ENCODE measurements around the gene KIRREL3. TPM values are rescaled to one million over a fixed set of nuclear protein-coding genes. Genes with fewer than 3 reads are reported as not detected.

The KIRREL3 gene
- polyA plus RNA-seq, 1 of the 3 experiments (the other 2 are of a cell fraction) = 3.7 TPM

DNA sequence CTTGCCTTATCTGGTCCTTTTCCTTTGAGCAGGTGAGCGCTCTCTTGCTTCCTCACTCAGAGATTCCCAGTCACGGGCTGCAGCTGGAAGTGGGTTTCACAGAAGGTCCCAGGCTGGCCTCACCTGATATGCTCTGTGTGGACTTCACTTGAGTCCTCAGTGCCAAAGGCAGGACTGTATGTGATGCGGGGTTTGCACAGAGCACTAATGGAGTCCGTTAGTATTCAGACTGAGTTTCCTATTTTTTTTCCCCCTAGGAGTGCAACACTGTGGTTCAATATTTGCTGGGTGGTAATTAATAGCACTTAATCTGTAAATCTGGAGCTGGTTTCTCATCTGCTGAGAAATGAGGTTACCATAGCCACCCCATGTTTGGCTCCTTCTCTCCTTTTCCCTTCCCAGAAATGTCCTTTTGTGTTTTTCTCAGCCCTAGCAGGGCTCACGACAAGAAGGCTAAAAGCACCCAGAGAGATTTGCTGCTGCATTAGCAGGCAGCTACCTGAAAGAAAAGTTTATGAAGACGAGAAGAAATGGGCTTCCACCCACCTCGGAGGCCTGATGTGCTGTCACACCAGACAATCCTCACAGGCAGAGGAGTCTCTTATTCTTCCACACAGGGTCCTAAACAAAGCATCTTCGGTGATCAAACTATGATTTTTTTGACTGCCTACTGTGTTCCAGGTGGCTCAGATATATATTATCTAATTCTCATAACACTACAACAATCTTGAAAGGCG lies 262.1 kb downstream of the KIRREL3 start:
- H3K9me3 ChIP-seq = no peaks in the 10 kb centered on the region
- H3K9me2 ChIP-seq = no peaks in the 10 kb centered on the region
- POLR2A ChIA-PET = no interaction called here
- no peak overlapping the region for H3K9ac ChIP-seq
- CTCF ChIA-PET = interaction anchor here (1.1 to 1.4 kb wide), 2 partner anchors 22 to 252 kb away, joined by 6 read pairs; no protein-coding TSS in a partner anchor
- H2AFZ ChIP-seq (ENCODE audit: low read depth) = no peak overlapping the region
- H3F3A ChIP-seq (replicated peaks; ENCODE audit: insufficient read depth) = no peaks in the 10 kb centered on the region
- no peak overlapping the region for H3K27ac ChIP-seq (ENCODE audit: low read depth in 2 of 2, low read length in 1 of 2)
- TF ChIP-seq, protein P1, sequence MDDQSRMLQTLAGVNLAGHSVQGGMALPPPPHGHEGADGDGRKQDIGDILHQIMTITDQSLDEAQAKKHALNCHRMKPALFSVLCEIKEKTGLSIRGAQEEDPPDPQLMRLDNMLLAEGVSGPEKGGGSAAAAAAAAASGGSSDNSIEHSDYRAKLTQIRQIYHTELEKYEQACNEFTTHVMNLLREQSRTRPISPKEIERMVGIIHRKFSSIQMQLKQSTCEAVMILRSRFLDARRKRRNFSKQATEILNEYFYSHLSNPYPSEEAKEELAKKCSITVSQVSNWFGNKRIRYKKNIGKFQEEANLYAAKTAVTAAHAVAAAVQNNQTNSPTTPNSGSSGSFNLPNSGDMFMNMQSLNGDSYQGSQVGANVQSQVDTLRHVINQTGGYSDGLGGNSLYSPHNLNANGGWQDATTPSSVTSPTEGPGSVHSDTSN (IDR thresholded peaks at IDR 0.05) = no peak
- TF ChIP-seq JUND (IDR thresholded peaks at IDR 0.05) (no peak), TAF1 (IDR thresholded peaks at IDR 0.05; ENCODE audit: borderline replicate concordance, low read depth, low read length) (no peak), POLR2AphosphoS5 (IDR thresholded peaks at IDR 0.05; ENCODE audit: low read depth, low read length) (no peak), RAD21 (IDR thresholded peaks at IDR 0.05; ENCODE audit: low read length) (no peak)
- TF ChIP-seq, protein P2, sequence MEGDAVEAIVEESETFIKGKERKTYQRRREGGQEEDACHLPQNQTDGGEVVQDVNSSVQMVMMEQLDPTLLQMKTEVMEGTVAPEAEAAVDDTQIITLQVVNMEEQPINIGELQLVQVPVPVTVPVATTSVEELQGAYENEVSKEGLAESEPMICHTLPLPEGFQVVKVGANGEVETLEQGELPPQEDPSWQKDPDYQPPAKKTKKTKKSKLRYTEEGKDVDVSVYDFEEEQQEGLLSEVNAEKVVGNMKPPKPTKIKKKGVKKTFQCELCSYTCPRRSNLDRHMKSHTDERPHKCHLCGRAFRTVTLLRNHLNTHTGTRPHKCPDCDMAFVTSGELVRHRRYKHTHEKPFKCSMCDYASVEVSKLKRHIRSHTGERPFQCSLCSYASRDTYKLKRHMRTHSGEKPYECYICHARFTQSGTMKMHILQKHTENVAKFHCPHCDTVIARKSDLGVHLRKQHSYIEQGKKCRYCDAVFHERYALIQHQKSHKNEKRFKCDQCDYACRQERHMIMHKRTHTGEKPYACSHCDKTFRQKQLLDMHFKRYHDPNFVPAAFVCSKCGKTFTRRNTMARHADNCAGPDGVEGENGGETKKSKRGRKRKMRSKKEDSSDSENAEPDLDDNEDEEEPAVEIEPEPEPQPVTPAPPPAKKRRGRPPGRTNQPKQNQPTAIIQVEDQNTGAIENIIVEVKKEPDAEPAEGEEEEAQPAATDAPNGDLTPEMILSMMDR (IDR thresholded peaks at IDR 0.05) = no peak
- TF ChIP-seq, protein P3, sequence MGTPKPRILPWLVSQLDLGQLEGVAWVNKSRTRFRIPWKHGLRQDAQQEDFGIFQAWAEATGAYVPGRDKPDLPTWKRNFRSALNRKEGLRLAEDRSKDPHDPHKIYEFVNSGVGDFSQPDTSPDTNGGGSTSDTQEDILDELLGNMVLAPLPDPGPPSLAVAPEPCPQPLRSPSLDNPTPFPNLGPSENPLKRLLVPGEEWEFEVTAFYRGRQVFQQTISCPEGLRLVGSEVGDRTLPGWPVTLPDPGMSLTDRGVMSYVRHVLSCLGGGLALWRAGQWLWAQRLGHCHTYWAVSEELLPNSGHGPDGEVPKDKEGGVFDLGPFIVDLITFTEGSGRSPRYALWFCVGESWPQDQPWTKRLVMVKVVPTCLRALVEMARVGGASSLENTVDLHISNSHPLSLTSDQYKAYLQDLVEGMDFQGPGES (IDR thresholded peaks at IDR 0.05; ENCODE audit: low read depth, low read length) = no peak
- no peak overlapping the region for H3K4me3 ChIP-seq (ENCODE audit: low read depth in 2 of 2, low read length in 1 of 2)
- no peaks in the 10 kb centered on the region for H3K36me3 ChIP-seq (replicated peaks in 1 of 2; ENCODE audit: control insufficient read depth in 1 of 2, insufficient read depth in 2 of 2, low read length in 1 of 2)
- no peak for DNase-seq
- WGBS (ENCODE audit: low lambda C conversion rate) = 75% methylated on average over 9 of the region's 9 CpGs
- H3K79me2 ChIP-seq (ENCODE audit: insufficient read depth) = no peaks in the 10 kb centered on the region
- H3K4me2 ChIP-seq = no peak overlapping the region
- no peaks in the 10 kb centered on the region for H4K20me1 ChIP-seq (ENCODE audit: insufficient read depth)
- H3K4me1 ChIP-seq (ENCODE audit: control insufficient read depth in 1 of 2, insufficient read depth in 2 of 2, low read depth in 1 of 2, low read length in 1 of 2) = no peaks in the 10 kb centered on the region
- no peaks in the 10 kb centered on the region for H3K27me3 ChIP-seq (ENCODE audit: insufficient read depth)

DNA sequence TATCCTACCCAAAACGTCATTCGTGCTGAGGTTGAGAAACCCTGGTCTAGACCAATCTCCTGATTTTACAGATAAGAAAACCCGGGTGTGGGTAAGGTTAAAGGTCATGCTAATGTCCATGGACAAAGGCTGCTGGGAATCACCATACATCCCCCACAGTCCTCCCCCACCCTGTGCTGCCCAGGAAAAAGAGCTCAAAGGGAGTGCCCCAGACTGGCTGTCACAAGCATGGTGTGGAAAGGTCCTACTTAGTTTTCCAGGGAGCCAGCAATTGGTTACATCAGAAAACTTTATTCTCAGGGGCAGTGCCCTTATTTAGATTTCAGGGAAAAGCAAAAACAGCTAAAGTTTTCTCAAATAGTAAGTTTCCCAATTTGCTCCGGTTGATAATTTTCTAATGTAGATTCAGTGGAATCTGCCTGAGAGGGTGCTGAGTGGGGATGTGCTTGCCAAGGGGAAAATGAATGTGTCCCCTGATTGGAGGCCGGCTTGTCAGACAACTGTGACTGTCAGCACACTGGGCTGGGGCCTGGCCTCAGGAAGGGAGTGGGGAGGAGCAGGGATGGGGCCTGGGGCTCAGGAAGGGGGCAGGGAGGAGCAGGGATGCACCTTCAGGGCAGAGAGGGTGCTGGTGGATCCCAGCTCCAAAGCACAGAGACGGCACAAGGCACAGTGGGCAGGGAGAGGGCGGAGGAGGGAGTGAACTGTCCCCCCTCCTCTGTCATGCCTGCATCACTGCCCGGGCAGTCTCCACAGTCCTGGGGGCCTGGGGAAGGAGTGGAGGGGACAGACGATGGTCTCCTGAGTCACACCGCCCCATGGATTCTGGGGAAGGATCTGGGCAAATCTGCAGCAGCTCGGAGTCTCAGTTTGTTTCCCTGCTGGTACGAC lies 263.6 kb downstream of the KIRREL3 start:
- H3K27me3 ChIP-seq (ENCODE audit: insufficient read depth) = no peaks in the 10 kb centered on the region
- H4K20me1 ChIP-seq (ENCODE audit: insufficient read depth) = no peaks in the 10 kb centered on the region
- no peaks in the 10 kb centered on the region for H3K9me2 ChIP-seq
- H3F3A ChIP-seq (replicated peaks; ENCODE audit: insufficient read depth) = no peaks in the 10 kb centered on the region
- DNase-seq = no peak
- no peak overlapping the region for H3K9ac ChIP-seq
- no peaks in the 10 kb centered on the region for H3K9me3 ChIP-seq
- POLR2A ChIA-PET = no interaction called here
- CTCF ChIA-PET = interaction anchor here (0.9 to 1.8 kb wide), 3 partner anchors 20 to 254 kb away, joined by 4 to 6 read pairs (median 5); no protein-coding TSS in a partner anchor
- 88% methylated on average over 10 of the region's 12 CpGs for whole genome bisulfite sequencing (ENCODE audit: low lambda C conversion rate)
- H2AFZ ChIP-seq (ENCODE audit: low read depth) = no peak overlapping the region
- H3K4me1 ChIP-seq (ENCODE audit: control insufficient read depth in 1 of 2, insufficient read depth in 2 of 2, low read depth in 1 of 2, low read length in 1 of 2) = no peaks in the 10 kb centered on the region
- H3K4me3 ChIP-seq (ENCODE audit: low read depth in 2 of 2, low read length in 1 of 2) = no peak overlapping the region
- H3K36me3 ChIP-seq (replicated peaks in 1 of 2; ENCODE audit: control insufficient read depth in 1 of 2, insufficient read depth in 2 of 2, low read length in 1 of 2) = no peaks in the 10 kb centered on the region
- no peaks in the 10 kb centered on the region for H3K79me2 ChIP-seq (ENCODE audit: insufficient read depth)
- H3K27ac ChIP-seq (ENCODE audit: low read depth in 2 of 2, low read length in 1 of 2) = no peak overlapping the region
- H3K4me2 ChIP-seq = no peak overlapping the region
- TF ChIP-seq ELF1 (IDR thresholded peaks at IDR 0.05) = no peak
- no peak for TF ChIP-seq RFX5 (IDR thresholded peaks at IDR 0.05; ENCODE audit: low read length)
- TF ChIP-seq, protein P1 (IDR thresholded peaks at IDR 0.05) = no peak
- TF ChIP-seq TAF1 (IDR thresholded peaks at IDR 0.05; ENCODE audit: borderline replicate concordance, low read depth, low read length) = no peak
- no peak for TF ChIP-seq EP300 (IDR thresholded peaks at IDR 0.05; ENCODE audit: borderline replicate concordance in 1 of 2, low read depth in 1 of 2, low read length in 1 of 2)
- TF ChIP-seq, protein P4, sequence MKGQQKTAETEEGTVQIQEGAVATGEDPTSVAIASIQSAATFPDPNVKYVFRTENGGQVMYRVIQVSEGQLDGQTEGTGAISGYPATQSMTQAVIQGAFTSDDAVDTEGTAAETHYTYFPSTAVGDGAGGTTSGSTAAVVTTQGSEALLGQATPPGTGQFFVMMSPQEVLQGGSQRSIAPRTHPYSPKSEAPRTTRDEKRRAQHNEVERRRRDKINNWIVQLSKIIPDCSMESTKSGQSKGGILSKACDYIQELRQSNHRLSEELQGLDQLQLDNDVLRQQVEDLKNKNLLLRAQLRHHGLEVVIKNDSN (IDR thresholded peaks at IDR 0.05; ENCODE audit: borderline replicate concordance, low read depth) = no peak
- TF ChIP-seq, protein P5, sequence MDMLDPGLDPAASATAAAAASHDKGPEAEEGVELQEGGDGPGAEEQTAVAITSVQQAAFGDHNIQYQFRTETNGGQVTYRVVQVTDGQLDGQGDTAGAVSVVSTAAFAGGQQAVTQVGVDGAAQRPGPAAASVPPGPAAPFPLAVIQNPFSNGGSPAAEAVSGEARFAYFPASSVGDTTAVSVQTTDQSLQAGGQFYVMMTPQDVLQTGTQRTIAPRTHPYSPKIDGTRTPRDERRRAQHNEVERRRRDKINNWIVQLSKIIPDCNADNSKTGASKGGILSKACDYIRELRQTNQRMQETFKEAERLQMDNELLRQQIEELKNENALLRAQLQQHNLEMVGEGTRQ (IDR thresholded peaks at IDR 0.05; ENCODE audit: borderline replicate concordance, low read depth, low read length) = no peak
- TF ChIP-seq POLR2AphosphoS5 (IDR thresholded peaks at IDR 0.05; ENCODE audit: low read depth, low read length) = no peak
- no peak for TF ChIP-seq GABPA (IDR thresholded peaks at IDR 0.05; ENCODE audit: low read depth)
- TF ChIP-seq RAD21 (IDR thresholded peaks at IDR 0.05; ENCODE audit: low read length) = no peak
- TF ChIP-seq FOXM1 (IDR thresholded peaks at IDR 0.05; ENCODE audit: low read depth) = no peak
- TF ChIP-seq MXI1 (IDR thresholded peaks at IDR 0.05; ENCODE audit: low read depth, low read length) = no peak
- no peak for TF ChIP-seq YY1 (IDR thresholded peaks at IDR 0.05; ENCODE audit: low read depth)
- no peak for TF ChIP-seq GATA2 (CRISPR knock-in tag; IDR thresholded peaks at IDR 0.05)

Measured in SK-N-SH (cell line).